A673 (cell line): ENCODE data around the gene STYXL1.

Source experiments
- CTCF ChIP-seq: fragments of 300-800, 200-600 bp; sonication (generic); conservative IDR thresholded peaks from 2 replicates; pipeline ENCODE4 v1.5.1; 2017; ENCODE audit warnings: low read depth, mild to moderate bottlenecking, antibody characterized with exemption, low read length, moderate library complexity, mixed read lengths
- EZH2 ChIP-seq: fragments of 200-600 bp; sonication (generic); IDR thresholded peaks from 2 replicates; pipeline ENCODE4 v1.6.1; 2017; ENCODE audit warnings: borderline replicate concordance, low read depth, mild to moderate bottlenecking, mixed read lengths, antibody characterized with exemption, low read length; ENCODE audit not compliant: poor library complexity, severe bottlenecking

GRCh38 chr7:75977743-75978142 lies 70.1 kb downstream of the STYXL1 start:
- TF ChIP-seq CTCF (no peak), EZH2 (no peak)
